GM23338 (cell line): Measurements from ENCODE around the gene DIDO1. TPM values are rescaled to one million over a fixed set of nuclear protein-coding genes. Genes with fewer than 3 reads are reported as not detected.

ENCODE experiments used
- ATAC-seq: fragments of 200-7000 bp; cut with Tn5 transposase; 3 replicates; pipeline ENCODE4 v1.9.1; 2020
- DNase-seq: peaks from one replicate; pipeline ENCODE4 v3.0.0-alpha.2; 2015; ENCODE audit warnings: low spot score
- H2AFZ ChIP-seq: fragments of 200-600 bp; sonication (generic); 2 replicates; pipeline ENCODE4 v1.8.0; 2016; ENCODE audit warnings: antibody characterized with exemption, mild to moderate bottlenecking, moderate library complexity
- H3F3A ChIP-seq: fragments of 200-600 bp; sonication (generic); replicated peaks from 2 replicates; pipeline ENCODE4 v1.8.0; 2017; ENCODE audit warnings: antibody characterized with exemption, mixed run types, low read depth
- H3K27ac ChIP-seq: fragments of 200-600 bp; sonication (generic); 2 replicates; pipeline ENCODE4 v1.6.1; 2016; ENCODE audit warnings: low read depth
- H3K27me3 ChIP-seq: fragments of 200-600 bp; sonication (generic); 2 replicates; pipeline ENCODE4 v1.8.0; 2016; ENCODE audit warnings: mild to moderate bottlenecking, mixed run types, moderate library complexity; ENCODE audit not compliant: insufficient read depth
- H3K36me3 ChIP-seq: fragments of 200-600 bp; sonication (generic); 2 replicates; pipeline ENCODE4 v1.8.0; 2016; ENCODE audit warnings: mild to moderate bottlenecking; ENCODE audit not compliant: insufficient read depth
- H3K4me1 ChIP-seq: fragments of 200-600 bp; sonication (generic); 2 replicates; pipeline ENCODE4 v1.8.0; 2016; ENCODE audit warnings: mild to moderate bottlenecking, moderate library complexity; ENCODE audit not compliant: insufficient read depth
- H3K4me2 ChIP-seq: fragments of 200-600 bp; sonication (generic); 2 replicates; pipeline ENCODE4 v1.7.1; 2017; ENCODE audit warnings: mixed run types
- H3K4me3 ChIP-seq: fragments of 200-600 bp; sonication (generic); 2 replicates; pipeline ENCODE4 v1.6.1; 2016; ENCODE audit warnings: mixed run types
- H3K79me2 ChIP-seq: fragments of 200-600 bp; sonication (generic); replicated peaks from 2 replicates; pipeline ENCODE4 v1.8.0; 2017; ENCODE audit warnings: mild to moderate bottlenecking; ENCODE audit not compliant: insufficient read depth
- H3K9me2 ChIP-seq: fragments of 200-600 bp; sonication (generic); 2 replicates; pipeline ENCODE4 v1.8.0; 2017; ENCODE audit not compliant: insufficient read depth
- H4K20me1 ChIP-seq: fragments of 200-600 bp; sonication (generic); replicated peaks from 2 replicates; pipeline ENCODE4 v1.8.0; 2017; ENCODE audit warnings: mild to moderate bottlenecking; ENCODE audit not compliant: insufficient read depth
- H3K27ac Mint-ChIP-seq: 2 replicates; pipeline ENCODE4 v1.8.0; 2020; ENCODE audit warnings: inconsistent platforms, mild to moderate bottlenecking, moderate library complexity, mixed read lengths
- H3K27me3 Mint-ChIP-seq: 3 replicates; pipeline ENCODE4 v1.8.0; 2022; ENCODE audit warnings: low read depth, mild to moderate bottlenecking, moderate library complexity, mixed read lengths, inconsistent platforms; ENCODE audit not compliant: insufficient read depth, poor library complexity
- H3K36me3 Mint-ChIP-seq: 3 replicates; pipeline ENCODE4 v1.8.0; 2021; ENCODE audit warnings: low read depth, mild to moderate bottlenecking, inconsistent platforms, moderate library complexity, mixed read lengths
- H3K4me1 Mint-ChIP-seq: 3 replicates; pipeline ENCODE4 v1.8.0; 2020; ENCODE audit warnings: mild to moderate bottlenecking, inconsistent platforms, mixed read lengths
- H3K4me3 Mint-ChIP-seq: 3 replicates; pipeline ENCODE4 v1.8.0; 2021; ENCODE audit warnings: moderate library complexity, mild to moderate bottlenecking, inconsistent platforms, mixed read lengths
- H3K9me3 Mint-ChIP-seq: 3 replicates; pipeline ENCODE4 v1.8.0; 2020; ENCODE audit warnings: moderate library complexity, mild to moderate bottlenecking, inconsistent platforms, mixed read lengths
- CREB1 ChIP-seq: fragments of 250-450 bp; sonication (Bioruptor Pico); IDR thresholded peaks from 2 replicates; pipeline ENCODE4 v1.5.0; 2020; ENCODE audit warnings: low read depth, mild to moderate bottlenecking, moderate library complexity
- ETS1 ChIP-seq: IDR thresholded peaks from 2 replicates; pipeline ENCODE4 v1.6.1; 2016; ENCODE audit warnings: antibody characterized with exemption
- EZH2 ChIP-seq: fragments of 200-600 bp; sonication (generic); IDR thresholded peaks from one replicate; pipeline ENCODE4 v1.8.0; 2017; ENCODE audit warnings: antibody characterized with exemption, mild to moderate bottlenecking, low read depth; ENCODE audit not compliant: unreplicated experiment
- EZH2phosphoT487 ChIP-seq: fragments of 200-600 bp; sonication (generic); IDR thresholded peaks from one replicate; pipeline ENCODE4 v1.8.1; 2018; ENCODE audit warnings: antibody characterized with exemption; ENCODE audit not compliant: unreplicated experiment
- JUNB ChIP-seq: IDR thresholded peaks from one replicate; pipeline ENCODE4 v1.6.1; 2016; ENCODE audit warnings: antibody characterized with exemption; ENCODE audit not compliant: unreplicated experiment
- NANOG ChIP-seq: IDR thresholded peaks from 2 replicates; pipeline ENCODE4 v1.6.1; 2016; ENCODE audit warnings: antibody characterized with exemption, borderline replicate concordance
- POLR2AphosphoS5 ChIP-seq: IDR thresholded peaks from 2 replicates; pipeline ENCODE4 v1.6.1; 2016; ENCODE audit warnings: antibody characterized with exemption, low read depth
- REST ChIP-seq: IDR thresholded peaks from one replicate; pipeline ENCODE4 v1.6.1; 2018; ENCODE audit warnings: antibody characterized with exemption; ENCODE audit not compliant: unreplicated experiment
- STAT1 ChIP-seq: IDR thresholded peaks from one replicate; pipeline ENCODE4 v1.6.1; 2016; ENCODE audit warnings: antibody characterized with exemption; ENCODE audit not compliant: unreplicated experiment
- ZNF114 ChIP-seq: fragments of 250-450 bp; sonication (Bioruptor Pico); IDR thresholded peaks from 2 replicates; pipeline ENCODE4 v1.5.0; 2020; ENCODE audit warnings: mild to moderate bottlenecking, moderate library complexity
- ZNF331 ChIP-seq: fragments of 250-450 bp; sonication (Bioruptor Pico); IDR thresholded peaks from 2 replicates; pipeline ENCODE4 v1.5.0; 2020; ENCODE audit warnings: low read depth, mild to moderate bottlenecking, moderate library complexity
- polyA plus RNA-seq: library from polyadenylated mRNA; unstranded; fragments of >200 nt; fragmentation: Nextera tagmentation; extraction: Ambion mirVana; gene quantifications from 2 replicates; pipeline ENCODE4 v1.2.1, GENCODE V29; 2016
- total RNA-seq: library from RNA; depleted of rRNA; stranded (reverse); fragments of >200 nt; shearing (Covaris generic); gene quantifications from 2 replicates; pipeline ENCODE4 v1.2.3, GENCODE V29; 2014
- TF ChIP-seq, protein P1 (sequence below), 2 experiments: fragments of 200-600 bp in 1 of 2; sonication (generic) in 1 of 2; conservative IDR thresholded peaks; 2 replicates each; pipeline versions ENCODE4 v1.5.1 to v1.6.1; 2016 to 2017; ENCODE audit warnings: antibody characterized with exemption in 2 of 2, low read depth in 2 of 2, mild to moderate bottlenecking in 2 of 2, moderate library complexity in 1 of 2
- TF ChIP-seq, protein P2 (sequence below): fragments of 250-450 bp; sonication (Bioruptor Pico); IDR thresholded peaks from 2 replicates; pipeline ENCODE4 v1.5.0; 2020; ENCODE audit warnings: mild to moderate bottlenecking, moderate library complexity

DIDO1 gene
- total and polyA plus RNA-seq, 2 experiments from 2014 or later: 72.4 to 162 TPM

DNA sequence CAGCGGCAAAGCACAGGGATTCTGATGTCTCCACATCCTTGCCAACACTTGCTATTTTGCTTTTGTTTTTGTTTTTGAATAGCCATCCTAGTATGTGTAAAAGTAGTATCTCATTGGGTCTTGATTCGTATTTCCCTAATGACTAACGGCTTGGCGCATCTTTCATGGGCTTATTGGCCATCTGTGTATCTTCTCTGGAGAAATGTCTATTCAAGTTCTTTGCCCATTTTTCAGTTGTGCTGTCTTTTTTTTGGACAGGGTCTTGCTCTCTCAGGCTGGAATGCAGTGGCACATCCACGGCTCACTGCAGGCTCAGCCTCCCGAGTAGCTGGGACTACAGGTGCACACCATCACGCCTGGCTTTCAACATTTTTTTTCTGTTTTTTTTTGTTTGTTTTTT is 82.1 kb downstream of the DIDO1 start:
- no peaks in the 10 kb centered on the region; the same call in 2 of the 3 replicates for H3K9me3 Mint-ChIP-seq
- Histone ChIP-seq H3K4me3 (no peak overlapping the region), H3K9me2 (no peaks in the 10 kb centered on the region), H3K4me2 (no peak overlapping the region), H4K20me1 (no peaks in the 10 kb centered on the region; the same call in 1 of the 2 replicates), H3F3A (0 out of 2 replicates have a peak, but pooled peaks cover 10% of the 10 kb centered on the region), H2AFZ (no peak overlapping the region), H3K79me2 (0 out of 2 replicates have a peak, but pooled peaks cover 5% of the 10 kb centered on the region), H3K36me3 (peaks cover 4% of the 10 kb centered on the region; the same call in 1 of the 2 replicates), H3K4me1 (0 out of 2 replicates have a peak, but pooled peaks cover 4% of the 10 kb centered on the region), H3K27me3 (no peaks in the 10 kb centered on the region), H3K27ac (no peak overlapping the region)
- ATAC-seq (no peak), DNase-seq (no peak)
- TF ChIP-seq EZH2phosphoT487 (no peak), NANOG (no peak), STAT1 (no peak), EZH2 (no peak), CREB1 (no peak), ZNF331 (CRISPR knock-in tag) (no peak), REST (no peak), ZNF114 (CRISPR knock-in tag) (no peak), ETS1 (no peak), JUNB (no peak), POLR2AphosphoS5 (no peak)
- TF ChIP-seq, protein P1, sequence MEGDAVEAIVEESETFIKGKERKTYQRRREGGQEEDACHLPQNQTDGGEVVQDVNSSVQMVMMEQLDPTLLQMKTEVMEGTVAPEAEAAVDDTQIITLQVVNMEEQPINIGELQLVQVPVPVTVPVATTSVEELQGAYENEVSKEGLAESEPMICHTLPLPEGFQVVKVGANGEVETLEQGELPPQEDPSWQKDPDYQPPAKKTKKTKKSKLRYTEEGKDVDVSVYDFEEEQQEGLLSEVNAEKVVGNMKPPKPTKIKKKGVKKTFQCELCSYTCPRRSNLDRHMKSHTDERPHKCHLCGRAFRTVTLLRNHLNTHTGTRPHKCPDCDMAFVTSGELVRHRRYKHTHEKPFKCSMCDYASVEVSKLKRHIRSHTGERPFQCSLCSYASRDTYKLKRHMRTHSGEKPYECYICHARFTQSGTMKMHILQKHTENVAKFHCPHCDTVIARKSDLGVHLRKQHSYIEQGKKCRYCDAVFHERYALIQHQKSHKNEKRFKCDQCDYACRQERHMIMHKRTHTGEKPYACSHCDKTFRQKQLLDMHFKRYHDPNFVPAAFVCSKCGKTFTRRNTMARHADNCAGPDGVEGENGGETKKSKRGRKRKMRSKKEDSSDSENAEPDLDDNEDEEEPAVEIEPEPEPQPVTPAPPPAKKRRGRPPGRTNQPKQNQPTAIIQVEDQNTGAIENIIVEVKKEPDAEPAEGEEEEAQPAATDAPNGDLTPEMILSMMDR (conservative IDR thresholded peaks at IDR 0.05; ENCODE audit: low read depth in 2 of 2): no peak
- TF ChIP-seq, protein P2, sequence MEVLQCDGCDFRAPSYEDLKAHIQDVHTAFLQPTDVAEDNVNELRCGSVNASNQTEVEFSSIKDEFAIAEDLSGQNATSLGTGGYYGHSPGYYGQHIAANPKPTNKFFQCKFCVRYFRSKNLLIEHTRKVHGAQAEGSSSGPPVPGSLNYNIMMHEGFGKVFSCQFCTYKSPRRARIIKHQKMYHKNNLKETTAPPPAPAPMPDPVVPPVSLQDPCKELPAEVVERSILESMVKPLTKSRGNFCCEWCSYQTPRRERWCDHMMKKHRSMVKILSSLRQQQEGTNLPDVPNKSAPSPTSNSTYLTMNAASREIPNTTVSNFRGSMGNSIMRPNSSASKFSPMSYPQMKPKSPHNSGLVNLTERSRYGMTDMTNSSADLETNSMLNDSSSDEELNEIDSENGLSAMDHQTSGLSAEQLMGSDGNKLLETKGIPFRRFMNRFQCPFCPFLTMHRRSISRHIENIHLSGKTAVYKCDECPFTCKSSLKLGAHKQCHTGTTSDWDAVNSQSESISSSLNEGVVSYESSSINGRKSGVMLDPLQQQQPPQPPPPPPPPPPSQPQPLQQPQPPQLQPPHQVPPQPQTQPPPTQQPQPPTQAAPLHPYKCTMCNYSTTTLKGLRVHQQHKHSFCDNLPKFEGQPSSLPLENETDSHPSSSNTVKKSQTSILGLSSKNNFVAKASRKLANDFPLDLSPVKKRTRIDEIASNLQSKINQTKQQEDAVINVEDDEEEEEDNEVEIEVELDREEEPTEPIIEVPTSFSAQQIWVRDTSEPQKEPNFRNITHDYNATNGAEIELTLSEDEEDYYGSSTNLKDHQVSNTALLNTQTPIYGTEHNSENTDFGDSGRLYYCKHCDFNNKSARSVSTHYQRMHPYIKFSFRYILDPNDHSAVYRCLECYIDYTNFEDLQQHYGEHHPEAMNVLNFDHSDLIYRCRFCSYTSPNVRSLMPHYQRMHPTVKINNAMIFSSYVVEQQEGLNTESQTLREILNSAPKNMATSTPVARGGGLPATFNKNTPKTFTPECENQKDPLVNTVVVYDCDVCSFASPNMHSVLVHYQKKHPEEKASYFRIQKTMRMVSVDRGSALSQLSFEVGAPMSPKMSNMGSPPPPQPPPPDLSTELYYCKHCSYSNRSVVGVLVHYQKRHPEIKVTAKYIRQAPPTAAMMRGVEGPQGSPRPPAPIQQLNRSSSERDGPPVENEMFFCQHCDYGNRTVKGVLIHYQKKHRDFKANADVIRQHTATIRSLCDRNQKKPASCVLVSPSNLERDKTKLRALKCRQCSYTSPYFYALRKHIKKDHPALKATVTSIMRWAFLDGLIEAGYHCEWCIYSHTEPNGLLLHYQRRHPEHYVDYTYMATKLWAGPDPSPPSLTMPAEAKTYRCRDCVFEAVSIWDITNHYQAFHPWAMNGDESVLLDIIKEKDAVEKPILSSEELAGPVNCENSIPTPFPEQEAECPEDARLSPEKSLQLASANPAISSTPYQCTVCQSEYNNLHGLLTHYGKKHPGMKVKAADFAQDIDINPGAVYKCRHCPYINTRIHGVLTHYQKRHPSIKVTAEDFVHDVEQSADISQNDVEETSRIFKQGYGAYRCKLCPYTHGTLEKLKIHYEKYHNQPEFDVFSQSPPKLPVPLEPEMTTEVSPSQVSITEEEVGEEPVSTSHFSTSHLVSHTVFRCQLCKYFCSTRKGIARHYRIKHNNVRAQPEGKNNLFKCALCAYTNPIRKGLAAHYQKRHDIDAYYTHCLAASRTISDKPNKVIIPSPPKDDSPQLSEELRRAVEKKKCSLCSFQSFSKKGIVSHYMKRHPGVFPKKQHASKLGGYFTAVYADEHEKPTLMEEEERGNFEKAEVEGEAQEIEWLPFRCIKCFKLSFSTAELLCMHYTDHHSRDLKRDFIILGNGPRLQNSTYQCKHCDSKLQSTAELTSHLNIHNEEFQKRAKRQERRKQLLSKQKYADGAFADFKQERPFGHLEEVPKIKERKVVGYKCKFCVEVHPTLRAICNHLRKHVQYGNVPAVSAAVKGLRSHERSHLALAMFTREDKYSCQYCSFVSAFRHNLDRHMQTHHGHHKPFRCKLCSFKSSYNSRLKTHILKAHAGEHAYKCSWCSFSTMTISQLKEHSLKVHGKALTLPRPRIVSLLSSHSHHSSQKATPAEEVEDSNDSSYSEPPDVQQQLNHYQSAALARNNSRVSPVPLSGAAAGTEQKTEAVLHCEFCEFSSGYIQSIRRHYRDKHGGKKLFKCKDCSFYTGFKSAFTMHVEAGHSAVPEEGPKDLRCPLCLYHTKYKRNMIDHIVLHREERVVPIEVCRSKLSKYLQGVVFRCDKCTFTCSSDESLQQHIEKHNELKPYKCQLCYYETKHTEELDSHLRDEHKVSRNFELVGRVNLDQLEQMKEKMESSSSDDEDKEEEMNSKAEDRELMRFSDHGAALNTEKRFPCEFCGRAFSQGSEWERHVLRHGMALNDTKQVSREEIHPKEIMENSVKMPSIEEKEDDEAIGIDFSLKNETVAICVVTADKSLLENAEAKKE (CRISPR knock-in tag): no peak
- H3K27me3 Mint-ChIP-seq: peaks cover 16% of the 10 kb centered on the region
- no peak overlapping the region for H3K27ac Mint-ChIP-seq
- H3K4me3 Mint-ChIP-seq: no peak overlapping the region
- H3K4me1 Mint-ChIP-seq: peaks cover 13% of the 10 kb centered on the region
- peaks cover 35% of the 10 kb centered on the region for H3K36me3 Mint-ChIP-seq
